ENCODE data around the gene MRI1.
"Not testable (repeated sequence)": the region's sequence is repeated elsewhere in the genome, so short reads cannot be mapped to it uniquely, and the experiment has no call there.

The MRI1 gene

GRCh38 chr19:13747098-13747453 lies 17.2 kb upstream of the MRI1 start:
- no peak for FAIRE-seq
- no peak for TF ChIP-seq POLR2A (IDR thresholded peaks at IDR 0.05; ENCODE audit: low read depth, low read length)
- DNase-seq (ENCODE audit: insufficient read length, low spot score): no peak

DNA sequence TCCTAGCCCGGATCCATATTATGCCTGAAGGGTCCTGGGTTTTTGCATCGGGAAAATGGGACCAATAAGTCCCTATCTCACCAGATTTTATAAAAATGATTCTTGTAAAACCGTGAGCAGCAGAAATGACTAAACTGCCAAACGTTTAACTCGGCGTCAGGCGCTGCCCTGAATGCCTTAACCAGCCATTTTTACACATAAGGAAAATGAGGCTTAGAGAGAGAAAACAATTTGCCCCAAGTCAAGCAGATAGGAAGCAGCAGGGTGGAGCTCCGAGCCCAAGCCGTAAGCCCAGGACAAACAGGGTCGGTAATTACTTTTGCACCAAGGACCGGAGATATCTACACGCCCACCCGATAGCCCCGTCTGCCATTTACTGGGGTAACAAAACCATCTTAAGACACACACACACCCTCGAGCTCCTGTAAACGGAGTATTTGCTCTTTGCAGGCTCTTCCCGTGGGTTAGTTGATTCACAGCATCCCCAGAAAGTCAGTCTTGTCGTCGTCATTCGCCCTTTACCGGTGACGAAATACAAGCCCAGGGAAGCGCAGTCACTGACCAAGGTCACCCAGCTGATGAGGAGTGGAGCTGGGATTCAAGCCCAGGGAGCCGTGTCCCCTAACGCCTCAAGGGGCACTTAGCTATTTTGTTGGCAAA lies 16.0 kb upstream of the MRI1 start:
- no peak for TF ChIP-seq POLR2A (IDR thresholded peaks at IDR 0.05; ENCODE audit: low read depth, low read length)
- FAIRE-seq (no peak), DNase-seq (ENCODE audit: insufficient read length, low spot score) (no peak)

GRCh38 chr19:13751436-13751835 lies 12.9 kb upstream of the MRI1 start:
- DNase-seq (ENCODE audit: insufficient read length, low spot score): no peak
- TF ChIP-seq POLR2A (IDR thresholded peaks at IDR 0.05; ENCODE audit: low read depth, low read length): no peak
- FAIRE-seq: no peak

DNA sequence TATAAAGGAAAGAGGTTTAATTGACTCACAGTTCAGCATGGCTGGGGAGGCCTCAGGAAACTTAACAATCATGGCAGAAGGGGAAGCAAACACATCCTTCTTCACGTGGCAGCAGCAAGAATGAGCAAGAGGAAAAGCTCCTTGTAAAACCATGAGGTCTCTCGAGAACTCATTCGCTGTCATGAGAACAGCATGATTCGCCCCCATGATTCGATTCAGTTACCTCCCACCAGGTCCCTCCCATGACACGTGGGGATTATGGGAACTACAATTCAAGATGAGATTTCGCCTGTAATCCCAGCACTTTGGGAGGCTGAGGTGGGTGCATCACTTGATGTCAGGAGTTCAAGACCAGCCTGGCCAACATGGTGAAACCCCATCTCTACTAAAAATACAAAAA lies 10.7 kb upstream of the MRI1 start:
- not testable (repeated sequence) for FAIRE-seq; DNase-seq (ENCODE audit: insufficient read length, low spot score)

DNA sequence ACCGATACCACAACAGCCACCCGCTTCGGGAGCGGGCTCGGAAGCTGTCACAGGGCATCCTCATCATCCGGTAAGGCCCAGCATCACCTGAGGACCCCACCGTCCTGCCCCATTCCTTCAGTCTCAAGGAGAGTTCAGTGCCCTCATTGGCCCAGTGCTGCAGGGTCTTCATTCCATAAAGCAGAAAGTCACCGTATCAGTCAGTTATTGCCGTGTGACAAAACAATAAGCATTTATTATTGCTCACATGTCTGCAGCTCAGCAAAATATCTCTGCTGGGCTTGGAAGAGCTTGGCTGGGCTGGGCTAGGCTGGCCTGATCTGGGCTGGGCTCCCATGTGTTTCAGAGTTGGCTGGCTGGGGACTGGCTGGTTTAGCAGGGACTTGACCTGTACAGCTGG lies 8.1 kb upstream of the MRI1 start:
- no peak for FAIRE-seq
- DNase-seq (ENCODE audit: insufficient read length, low spot score): no peak
- no peak for TF ChIP-seq POLR2A (IDR thresholded peaks at IDR 0.05; ENCODE audit: low read depth, low read length)

DNA sequence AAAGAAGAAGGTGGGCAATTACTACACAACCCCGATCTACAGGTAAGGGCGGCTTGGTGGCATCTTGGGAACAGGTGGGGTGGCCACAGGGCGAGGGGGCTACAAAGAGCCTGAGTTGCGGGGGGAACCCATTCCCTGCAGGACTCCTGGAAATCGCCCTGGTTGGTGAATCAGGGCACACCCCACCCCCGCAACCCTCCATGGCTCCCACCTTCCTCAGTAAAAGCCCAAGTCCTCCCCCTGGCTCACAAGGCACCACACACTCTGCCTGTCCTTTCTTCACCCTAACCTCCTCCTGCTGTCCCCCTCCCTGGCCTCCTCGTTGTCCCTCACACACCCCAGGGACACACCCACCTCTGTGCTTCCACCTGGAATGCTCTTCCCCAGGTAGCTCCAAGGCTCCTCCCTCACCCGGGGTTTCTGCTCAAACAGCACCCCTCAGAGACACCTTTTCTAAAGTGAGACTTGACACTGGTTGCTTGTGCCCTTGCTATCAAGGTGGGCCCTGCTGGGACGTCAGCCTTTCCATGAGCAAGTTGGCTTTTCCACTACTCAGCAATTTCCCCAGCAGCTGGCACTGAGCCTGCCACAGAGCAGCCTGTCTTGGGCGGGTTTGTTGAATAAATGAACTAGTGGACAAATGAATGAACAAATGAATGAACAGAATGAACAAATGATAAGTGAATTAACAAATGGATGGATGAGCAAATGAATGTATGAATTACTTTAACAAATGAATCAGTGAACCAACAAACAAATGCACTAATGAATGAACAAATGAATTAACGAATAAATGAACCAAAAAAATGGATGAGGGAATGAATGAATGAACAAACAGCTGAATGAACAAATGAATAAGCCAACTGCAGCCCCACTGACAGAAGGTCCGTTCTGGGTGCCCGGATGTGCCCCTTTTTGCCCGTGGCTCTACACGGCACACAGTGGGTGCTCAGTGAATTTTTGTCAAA lies 6.2 kb upstream of the MRI1 start:
- FAIRE-seq (no peak), DNase-seq (ENCODE audit: insufficient read length, low spot score) (no peak)
- TF ChIP-seq POLR2A (IDR thresholded peaks at IDR 0.05; ENCODE audit: low read depth, low read length): no peak

GRCh38 chr19:13758795-13759194 lies 5.5 kb upstream of the MRI1 start:
- no peak for TF ChIP-seq POLR2A (IDR thresholded peaks at IDR 0.05; ENCODE audit: low read depth, low read length)
- DNase-seq (ENCODE audit: insufficient read length, low spot score): no peak
- FAIRE-seq: no peak

- TF ChIP-seq POLR2A (IDR thresholded peaks at IDR 0.05; ENCODE audit: low read depth, low read length): no peak
- no peak for DNase-seq (ENCODE audit: insufficient read length, low spot score)
- FAIRE-seq: no peak
Measured at GRCh38 chr19:13761423-13761822, 2.9 kb upstream of the MRI1 start.

DNA sequence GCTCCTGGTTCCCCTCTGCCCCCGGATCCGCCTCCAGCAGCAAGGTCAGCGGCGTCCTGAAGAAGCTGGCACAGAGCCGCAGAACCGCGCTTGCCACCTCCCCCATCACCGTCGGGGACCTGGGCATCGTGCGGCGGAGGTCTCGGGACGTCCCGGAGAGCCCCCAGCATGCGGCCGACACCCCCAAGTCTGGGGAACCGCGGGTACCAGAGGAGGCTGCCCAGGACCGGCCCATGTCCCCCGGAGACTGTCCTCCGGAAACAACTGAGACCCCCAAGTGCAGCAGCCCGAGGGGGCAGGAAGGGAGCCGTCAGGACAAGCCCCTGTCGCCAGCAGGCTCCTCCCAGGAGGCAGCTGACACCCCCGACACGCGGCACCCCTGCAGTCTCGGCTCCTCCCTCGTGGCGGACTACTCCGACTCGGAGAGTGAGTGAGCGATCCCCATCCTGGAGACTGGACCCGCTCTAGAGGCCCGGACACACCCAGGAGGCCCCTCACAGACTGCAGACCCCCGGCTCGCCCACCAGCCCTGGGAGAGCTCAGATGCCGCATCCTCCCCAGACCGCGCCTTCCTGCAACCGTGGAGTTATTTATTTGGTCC lies 1.6 kb upstream of the MRI1 start:
- no peak for FAIRE-seq
- DNase-seq (ENCODE audit: insufficient read length, low spot score): no peak
- TF ChIP-seq POLR2A (IDR thresholded peaks at IDR 0.05; ENCODE audit: low read depth, low read length): no peak

DNA sequence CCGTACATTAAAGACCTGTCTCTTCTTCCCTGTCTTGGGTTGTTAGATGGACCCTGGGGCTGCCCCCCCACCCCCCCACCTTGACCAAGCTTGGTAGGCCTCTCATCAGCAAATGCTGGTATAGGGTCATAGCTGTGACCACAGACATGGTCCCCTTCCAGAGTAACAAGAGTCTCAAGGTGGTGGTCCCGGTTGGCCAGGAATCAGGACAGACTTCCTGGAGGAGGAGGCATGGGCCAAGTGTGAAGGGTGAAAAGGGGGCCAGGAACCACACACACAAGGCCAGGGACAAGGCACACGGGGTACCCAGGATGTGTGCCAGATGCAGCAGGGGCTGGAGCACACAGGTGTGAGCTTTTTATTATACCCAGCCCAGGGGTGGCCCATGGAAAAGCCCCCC lies 1.1 kb upstream of the MRI1 start:
- no peak for DNase-seq (ENCODE audit: insufficient read length, low spot score)
- no peak for FAIRE-seq
- no peak for TF ChIP-seq POLR2A (IDR thresholded peaks at IDR 0.05; ENCODE audit: low read depth, low read length)

GRCh38 chr19:13764821-13765394 lies 586 bp downstream of the MRI1 start:
- TF ChIP-seq POLR2A (IDR thresholded peaks at IDR 0.05; ENCODE audit: low read depth, low read length): no peak
- DNase-seq (ENCODE audit: insufficient read length, low spot score) (no peak), FAIRE-seq (no peak)

GRCh38 chr19:13765395-13766094 lies 1.2 kb downstream of the MRI1 start:
- TF ChIP-seq POLR2A (IDR thresholded peaks at IDR 0.05; ENCODE audit: low read depth, low read length): no peak
- DNase-seq (ENCODE audit: insufficient read length, low spot score) (no peak), FAIRE-seq (no peak)

- DNase-seq (ENCODE audit: insufficient read length, low spot score) (no peak), FAIRE-seq (no peak)
- no peak for TF ChIP-seq POLR2A (IDR thresholded peaks at IDR 0.05; ENCODE audit: low read depth, low read length)
Measured at GRCh38 chr19:13766095-13766481, 1.8 kb downstream of the MRI1 start.

DNA sequence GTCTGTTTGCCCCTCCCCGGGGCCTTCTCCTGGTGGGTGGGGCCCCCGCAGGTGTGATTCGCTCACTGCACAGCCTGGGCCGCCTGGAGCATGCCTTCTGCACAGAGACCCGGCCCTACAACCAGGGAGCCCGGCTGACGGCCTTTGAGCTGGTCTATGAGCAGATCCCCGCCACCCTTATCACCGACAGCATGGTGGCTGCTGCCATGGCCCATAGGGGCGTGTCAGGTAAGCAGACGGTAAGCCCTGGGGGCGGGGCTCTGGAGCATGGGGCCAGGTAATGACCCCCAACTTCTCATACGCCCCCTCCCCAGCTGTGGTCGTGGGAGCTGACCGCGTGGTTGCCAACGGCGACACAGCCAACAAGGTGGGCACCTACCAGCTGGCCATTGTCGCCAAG lies 4.2 kb downstream of the MRI1 start:
- FAIRE-seq: no peak
- no peak for TF ChIP-seq POLR2A (IDR thresholded peaks at IDR 0.05; ENCODE audit: low read depth, low read length)
- no peak for DNase-seq (ENCODE audit: insufficient read length, low spot score)
